D721Med (cell line): ENCODE results near the gene CHIC2.

Experiments
- DNase-seq: peaks from one replicate; pipeline ENCODE4 v3.0.0; 2011; ENCODE audit warnings: low spot score; ENCODE audit not compliant: insufficient read length
- FAIRE-seq: peaks from 2 replicates; lab custom pipeline; 2011; peaks lifted over from hg19 to GRCh38; lab: Jason Lieb, UNC
- TF ChIP-seq, protein P1 (sequence below): IDR thresholded peaks from 2 replicates; pipeline ENCODE4 v1.5.1; 2012; ENCODE audit warnings: mild to moderate bottlenecking, control low read depth; ENCODE audit not compliant: insufficient read depth; ENCODE audit errors: missing control alignments

The CHIC2 gene

DNA sequence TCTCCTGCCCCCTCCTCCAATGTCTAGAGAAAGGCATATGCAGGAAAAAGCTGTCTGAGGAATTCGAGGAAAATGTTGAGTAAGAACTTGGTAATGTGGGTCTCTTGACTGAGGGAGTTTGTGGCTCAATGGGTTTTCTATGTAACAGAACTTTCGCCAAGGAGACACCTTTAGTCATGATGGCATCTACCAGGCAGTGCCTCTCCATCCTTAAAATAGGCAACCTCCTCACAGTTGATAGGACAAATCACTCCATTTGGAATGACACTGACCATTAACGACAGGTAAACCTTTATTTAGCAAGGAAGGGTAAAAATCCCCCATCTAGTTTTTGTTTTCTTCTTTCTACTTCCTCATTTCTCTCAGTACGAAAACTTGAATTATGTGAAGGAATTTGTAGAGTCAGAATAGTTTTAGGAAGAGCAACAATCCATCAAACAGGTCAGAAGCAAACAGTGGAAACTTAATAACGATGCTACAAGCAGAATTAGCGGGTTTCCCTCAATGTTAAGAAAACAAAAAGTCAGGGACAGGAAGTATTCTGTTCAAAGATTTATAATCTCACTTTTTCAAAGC lies 38.2 kb upstream of the CHIC2 start:
- DNase-seq (no peak), FAIRE-seq (no peak)
- TF ChIP-seq, protein P1, sequence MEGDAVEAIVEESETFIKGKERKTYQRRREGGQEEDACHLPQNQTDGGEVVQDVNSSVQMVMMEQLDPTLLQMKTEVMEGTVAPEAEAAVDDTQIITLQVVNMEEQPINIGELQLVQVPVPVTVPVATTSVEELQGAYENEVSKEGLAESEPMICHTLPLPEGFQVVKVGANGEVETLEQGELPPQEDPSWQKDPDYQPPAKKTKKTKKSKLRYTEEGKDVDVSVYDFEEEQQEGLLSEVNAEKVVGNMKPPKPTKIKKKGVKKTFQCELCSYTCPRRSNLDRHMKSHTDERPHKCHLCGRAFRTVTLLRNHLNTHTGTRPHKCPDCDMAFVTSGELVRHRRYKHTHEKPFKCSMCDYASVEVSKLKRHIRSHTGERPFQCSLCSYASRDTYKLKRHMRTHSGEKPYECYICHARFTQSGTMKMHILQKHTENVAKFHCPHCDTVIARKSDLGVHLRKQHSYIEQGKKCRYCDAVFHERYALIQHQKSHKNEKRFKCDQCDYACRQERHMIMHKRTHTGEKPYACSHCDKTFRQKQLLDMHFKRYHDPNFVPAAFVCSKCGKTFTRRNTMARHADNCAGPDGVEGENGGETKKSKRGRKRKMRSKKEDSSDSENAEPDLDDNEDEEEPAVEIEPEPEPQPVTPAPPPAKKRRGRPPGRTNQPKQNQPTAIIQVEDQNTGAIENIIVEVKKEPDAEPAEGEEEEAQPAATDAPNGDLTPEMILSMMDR, result no peak

DNA sequence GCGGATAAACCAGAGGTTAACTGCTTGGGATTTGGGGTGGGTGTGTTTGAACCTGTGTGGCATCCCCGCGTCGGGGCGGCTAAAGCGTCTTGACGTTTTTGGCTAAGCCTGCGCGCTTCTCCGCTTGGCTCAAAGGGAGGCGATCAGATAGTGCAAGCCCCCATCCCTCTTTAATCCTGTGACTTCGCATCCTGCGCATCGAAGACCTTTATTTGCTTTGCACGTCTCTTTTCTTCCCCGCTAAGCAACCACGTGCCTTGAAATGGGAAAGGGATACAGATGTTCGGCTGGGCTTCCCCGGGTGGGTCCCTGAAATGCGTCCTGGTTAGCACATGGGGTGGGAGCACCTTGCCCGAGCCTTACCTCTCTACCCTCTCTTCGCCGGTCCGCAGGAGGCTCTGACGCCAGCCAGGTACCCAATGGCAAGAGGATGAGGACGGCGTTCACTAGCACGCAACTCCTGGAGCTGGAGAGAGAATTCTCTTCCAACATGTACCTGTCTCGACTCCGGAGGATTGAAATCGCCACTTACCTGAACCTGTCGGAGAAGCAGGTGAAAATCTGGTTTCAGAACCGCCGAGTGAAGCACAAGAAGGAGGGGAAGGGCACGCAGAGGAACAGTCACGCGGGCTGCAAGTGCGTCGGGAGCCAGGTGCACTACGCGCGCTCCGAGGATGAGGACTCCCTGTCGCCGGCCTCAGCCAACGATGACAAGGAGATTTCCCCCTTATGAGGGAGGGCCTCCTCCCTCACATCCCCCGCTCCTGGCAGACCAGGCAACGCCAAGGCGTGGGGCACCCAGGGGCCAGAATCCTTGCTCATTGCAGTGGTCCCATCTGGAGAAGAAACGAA lies 37.0 kb upstream of the CHIC2 start:
- FAIRE-seq (no peak), DNase-seq (no peak)
- TF ChIP-seq, protein P1, result no peak

DNA sequence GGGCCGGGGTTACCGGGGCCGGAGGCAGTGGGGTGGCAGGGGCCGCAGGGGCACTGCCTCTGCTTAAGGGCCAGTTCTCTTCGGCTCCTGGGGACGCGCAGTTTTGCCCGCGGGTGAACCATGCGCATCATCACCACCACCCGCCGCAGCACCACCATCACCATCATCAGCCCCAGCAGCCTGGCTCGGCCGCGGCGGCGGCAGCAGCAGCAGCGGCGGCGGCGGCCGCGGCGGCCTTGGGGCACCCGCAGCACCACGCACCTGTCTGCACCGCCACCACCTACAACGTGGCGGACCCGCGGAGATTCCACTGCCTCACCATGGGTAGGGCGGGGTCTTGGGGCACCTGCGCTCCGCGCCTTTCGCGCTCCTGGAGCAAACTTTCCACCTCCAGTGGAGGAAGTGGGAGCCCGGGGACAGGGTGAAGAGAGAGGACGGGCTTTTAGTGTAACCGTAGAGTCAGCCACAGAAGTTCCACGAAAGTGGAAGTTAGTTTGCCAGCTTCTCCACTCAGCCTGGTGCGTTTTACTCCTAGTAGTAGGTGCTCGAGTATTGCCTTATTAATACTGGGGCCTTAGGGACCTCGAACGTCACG lies 36.3 kb upstream of the CHIC2 start:
- no peak for DNase-seq
- FAIRE-seq, result no peak
- TF ChIP-seq, protein P1, result no peak

DNA sequence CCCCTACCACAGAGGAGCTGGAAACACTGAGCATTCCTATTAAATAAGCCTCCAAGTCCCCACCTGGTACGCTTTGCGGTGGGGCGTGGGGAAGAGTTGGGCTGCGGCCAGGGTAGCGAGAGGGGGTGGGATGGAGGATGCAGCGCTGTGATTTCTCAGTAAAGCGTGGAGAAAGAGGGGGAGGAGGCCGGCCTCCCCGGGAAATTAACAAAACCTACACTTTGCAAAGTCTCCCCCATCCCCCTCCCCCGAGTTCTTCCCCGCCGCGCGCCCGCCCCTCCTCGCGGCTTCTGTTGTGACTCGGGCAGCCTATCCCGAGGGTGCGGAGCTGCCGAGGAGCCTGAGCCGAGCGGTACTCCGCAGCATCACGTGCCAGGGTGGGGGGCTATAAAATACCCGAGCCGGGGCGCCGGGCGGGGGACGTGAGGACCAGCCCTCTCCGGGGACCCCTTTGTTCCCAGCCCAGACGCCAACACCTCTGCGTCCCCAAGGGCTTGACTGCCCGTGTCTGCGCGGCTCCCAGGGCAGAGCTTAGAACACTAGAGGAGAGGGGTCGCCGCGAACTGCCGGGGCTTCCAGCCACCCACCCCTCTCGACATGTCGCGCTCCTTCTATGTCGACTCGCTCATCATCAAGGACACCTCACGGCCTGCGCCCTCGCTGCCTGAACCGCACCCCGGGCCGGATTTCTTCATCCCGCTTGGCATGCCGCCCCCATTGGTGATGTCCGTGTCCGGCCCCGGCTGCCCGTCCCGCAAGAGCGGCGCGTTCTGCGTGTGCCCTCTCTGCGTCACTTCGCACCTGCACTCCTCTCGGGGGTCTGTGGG lies 35.6 kb upstream of the CHIC2 start, which contains the start of gene GSX2:
TSS of gene GSX2 (plus strand) at position 416 of the 827 bp plus-strand sequence. CDS start at position 598, 182 bp downstream.
- no peak for FAIRE-seq
- DNase-seq, result no peak

DNA sequence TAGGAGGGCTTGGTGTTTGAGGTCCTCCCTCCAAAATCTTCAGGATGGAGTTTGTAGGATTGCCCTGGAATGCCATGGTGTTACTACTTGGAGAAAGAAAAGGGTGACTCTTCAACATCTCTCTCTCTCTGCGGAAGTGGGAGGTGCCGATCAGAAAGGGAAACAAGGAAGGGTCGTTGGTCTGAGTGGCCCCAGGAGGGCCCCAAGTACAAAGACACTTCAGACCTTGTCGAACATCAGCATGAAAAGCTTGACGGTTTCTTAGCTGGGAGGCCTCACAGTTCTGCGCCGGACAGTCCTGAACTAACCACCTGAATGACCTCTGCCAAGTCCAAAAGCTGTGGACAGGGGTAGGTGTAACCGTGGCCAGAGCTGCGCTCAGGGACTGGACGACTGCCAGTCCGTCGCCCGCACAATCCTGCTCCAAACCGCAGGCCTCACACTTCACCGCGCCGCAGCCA lies 34.9 kb upstream of the CHIC2 start:
- DNase-seq (no peak), FAIRE-seq (no peak)
- TF ChIP-seq, protein P1, result no peak

More for the DNA sequence above, 35.6 kb upstream of the CHIC2 start, which contains the start of gene GSX2:
- TF ChIP-seq, protein P1, result no peak

DNA sequence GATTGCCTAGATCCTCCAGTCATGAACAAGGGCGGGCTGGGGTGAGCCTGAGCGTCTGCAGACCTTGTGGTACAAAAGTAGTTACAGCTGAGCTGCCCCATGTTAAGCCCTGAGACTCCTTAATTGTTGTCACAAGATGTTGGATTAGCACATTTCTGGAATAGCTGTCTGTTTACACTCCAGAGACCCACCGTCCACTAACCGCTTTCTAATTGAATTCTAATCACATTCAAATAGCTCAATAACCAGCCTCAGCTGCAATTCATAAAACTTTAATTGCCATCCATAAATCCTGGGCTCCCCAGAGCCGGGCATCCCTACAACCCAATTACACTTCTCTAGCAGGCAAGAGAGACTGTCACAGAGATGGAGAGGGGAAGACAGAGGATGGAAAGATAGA lies 34.0 kb upstream of the CHIC2 start:
- FAIRE-seq (no peak), DNase-seq (no peak)
- TF ChIP-seq, protein P1, result no peak
